GM21381 (cell line): Measurements from ENCODE around the gene FAM76A.

ENCODE experiments used
- ATAC-seq: cut with Tn5 transposase; IDR thresholded peaks from one replicate; pipeline ENCODE4 v1.9.1; 2021; ENCODE audit warnings: mild to moderate bottlenecking, moderate library complexity; ENCODE audit not compliant: unreplicated experiment

Gene FAM76A

DNA sequence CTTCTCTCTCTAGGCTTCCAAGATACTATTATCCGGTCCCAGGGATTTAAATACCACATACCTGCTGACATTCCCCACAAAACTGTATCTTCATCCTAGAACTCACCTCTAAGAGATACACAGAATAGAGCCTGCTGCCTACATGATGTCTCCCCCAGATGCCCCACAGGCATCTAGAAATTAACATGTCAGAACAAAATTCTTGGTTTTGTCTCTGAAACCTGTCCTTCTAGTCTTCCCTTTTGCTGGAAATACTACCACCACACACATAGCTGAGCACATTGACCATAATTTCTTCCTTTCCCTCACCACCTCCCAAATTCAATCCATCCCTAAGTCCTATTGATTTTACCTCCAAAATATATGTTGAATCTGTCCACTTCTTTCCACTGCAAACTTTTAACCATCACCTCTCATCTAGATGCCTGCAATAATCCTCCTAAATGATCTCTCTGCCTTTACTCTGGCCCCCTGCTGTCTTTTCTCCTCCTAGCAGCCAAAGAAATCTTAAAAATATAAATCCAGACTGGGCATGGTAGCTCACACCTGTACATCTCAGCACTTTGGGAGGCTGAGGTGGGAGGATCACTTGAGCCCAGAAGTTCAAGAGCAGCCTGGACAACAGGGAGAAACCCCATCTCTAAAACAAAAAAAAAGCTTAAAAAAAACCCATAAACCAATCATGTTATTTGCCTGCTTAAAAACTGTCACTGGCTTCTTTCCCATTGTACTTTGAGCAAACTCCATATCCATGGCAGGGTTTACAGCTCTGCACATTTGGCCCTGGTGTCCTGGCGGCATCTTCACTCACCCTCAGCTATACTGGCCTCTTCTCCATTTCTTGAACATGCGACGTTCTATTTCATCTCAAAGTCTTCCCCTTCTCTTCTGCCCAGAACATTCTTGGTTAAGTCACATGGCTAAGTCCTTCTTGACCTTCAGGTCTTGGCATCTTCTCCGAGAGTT lies 6.2 kb upstream of the FAM76A start:
- no peak for ATAC-seq

DNA sequence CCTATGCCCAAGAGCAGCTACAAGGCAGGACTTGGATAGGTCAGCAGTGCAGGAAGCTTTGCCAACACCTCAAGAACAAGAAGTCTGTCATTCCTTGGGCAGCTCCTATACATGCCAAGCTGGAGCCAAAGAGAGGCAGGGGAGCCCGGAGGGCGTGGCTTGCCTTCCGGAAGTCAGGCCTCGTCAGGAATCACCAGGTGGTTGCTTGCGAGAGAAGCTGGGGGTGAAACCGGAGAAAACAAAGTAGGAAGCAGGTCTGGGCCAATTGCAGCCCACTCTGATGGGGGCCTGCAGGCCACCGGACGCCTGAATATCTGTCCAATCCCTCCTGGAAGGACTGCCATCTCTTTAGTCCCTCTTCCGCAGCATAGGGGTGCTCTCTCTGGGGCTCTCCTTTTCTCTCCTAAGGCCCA lies 794 bp upstream of the FAM76A start:
- no peak for ATAC-seq

GRCh38 chr1:27726173-27727044 lies 648 bp downstream of the FAM76A start:
- peak; percentile 29 for ATAC-seq

DNA sequence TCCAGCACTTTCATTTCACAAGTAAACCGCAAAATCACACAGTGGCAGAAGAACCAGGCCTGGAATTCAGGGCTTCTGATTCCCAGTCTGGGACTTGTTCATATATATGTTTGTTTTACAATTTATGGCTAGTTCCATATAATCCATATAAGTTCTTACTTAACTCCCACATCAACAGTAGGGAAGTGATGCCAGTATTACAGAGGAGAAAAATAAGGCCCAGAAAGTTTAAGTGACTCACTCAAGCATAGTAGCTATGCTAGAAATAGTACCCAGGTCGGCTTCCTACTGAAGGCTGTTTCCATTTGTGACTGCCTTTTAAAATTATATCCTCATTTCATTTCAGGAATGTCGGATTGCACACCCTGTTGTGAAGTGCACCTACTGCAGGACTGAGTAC lies 1.4 kb downstream of the FAM76A start:
- no peak for ATAC-seq

DNA sequence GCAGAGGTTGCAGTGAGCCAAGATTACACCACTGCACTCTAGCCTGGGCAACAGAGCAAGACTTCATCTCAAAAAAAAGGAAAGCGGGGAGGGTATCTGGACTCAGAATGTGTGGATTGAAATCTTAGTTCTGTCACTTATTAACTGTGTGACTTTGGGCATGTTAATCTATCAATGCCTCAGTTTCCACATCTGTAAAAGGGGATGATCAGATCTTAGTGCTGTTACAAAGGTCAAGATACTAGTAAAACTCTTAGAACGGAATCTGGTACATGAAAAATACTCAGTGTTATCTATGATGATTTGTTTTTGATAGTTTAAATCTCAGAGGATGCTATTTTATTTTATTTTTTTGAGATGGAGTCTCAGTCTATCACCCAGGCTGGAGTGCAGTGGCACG lies 10.5 kb downstream of the FAM76A start:
- no peak for ATAC-seq

GRCh38 chr1:27741121-27741520 lies 15.4 kb downstream of the FAM76A start:
- no peak for ATAC-seq

GRCh38 chr1:27744556-27744955 lies 18.8 kb downstream of the FAM76A start:
- ATAC-seq: no peak

DNA sequence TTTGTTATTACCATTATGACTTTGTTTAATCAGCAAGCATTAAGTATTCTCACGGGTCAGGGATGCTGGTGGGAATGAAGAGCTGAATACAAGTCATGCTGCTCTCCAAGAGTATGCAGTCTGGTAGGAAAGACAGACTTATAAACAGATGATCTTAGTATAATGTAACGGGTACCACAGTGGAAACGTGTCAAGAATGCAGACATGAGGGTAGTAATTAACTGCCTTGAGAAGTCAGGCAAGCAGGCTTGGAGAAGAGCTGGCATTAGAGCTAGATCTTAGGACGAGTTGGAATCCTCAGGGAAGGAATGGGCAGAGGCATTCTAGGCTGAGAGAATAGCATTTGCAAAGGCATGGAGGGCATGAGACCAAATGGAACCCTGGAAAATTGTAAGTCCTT lies 19.7 kb downstream of the FAM76A start:
- no peak for ATAC-seq

GRCh38 chr1:27752360-27752759 lies 26.6 kb downstream of the FAM76A start:
- no peak for ATAC-seq

DNA sequence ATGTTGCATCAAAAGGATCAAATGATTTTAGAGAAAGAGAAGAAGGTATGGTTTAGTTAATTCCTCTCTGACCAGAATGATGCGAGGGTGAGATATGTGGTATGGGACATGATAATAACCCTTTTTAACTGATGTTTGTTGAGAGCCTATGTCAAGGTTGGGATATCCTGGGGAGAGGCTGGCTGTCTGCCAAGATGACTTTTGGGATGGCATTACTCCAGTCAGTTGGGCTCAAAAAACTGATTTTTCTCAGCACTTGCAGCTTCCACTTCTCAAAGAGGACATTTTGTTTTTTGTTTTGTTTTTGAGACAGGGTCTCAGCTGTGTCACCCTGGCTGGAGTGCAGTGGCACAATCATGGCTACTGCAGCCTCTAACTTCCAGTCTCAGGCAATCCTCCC lies 29.5 kb downstream of the FAM76A start:
- ATAC-seq: no peak

DNA sequence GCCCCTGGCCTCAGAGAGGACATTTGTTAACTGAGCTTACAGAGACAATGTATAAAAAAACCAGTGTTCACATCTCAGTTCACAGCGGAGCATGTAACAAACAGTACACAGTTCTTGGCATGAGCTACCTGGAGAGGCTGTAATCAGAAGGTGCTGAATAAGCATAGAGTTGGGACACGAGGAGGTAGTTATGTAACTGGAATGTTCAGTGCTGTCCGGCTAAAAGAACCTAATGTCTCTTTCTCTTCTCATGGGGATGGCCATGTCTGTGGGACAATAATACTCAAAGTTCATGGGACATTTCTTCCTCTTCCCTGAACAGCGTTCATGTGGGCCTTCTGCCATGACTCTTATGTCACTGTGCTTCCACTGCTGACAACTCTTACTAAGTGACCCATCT lies 30.1 kb downstream of the FAM76A start:
- no peak for ATAC-seq

DNA sequence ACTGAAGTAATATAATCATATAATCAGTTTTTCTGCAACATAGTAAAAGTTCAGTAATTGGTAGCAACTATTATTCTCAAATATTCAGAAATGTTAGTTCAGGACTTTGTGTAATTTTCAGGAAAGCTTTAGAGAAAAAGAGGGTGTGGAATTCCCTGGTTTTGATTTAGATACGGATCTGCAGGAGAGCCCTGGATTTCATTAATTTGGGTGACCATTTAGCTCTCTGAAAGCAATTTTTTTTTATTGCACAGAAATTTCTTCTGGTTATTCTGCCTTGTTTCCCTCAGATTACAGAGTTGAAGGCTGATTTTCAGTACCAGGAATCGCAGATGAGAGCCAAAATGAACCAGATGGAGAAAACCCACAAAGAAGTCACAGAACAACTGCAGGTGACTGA lies 33.5 kb downstream of the FAM76A start:
- no peak for ATAC-seq

- ATAC-seq: no peak
Observed at GRCh38 chr1:27760426-27760825, 34.7 kb downstream of the FAM76A start.

- ATAC-seq: no peak
Observed at GRCh38 chr1:27762033-27762432, 36.3 kb downstream of the FAM76A start.

DNA sequence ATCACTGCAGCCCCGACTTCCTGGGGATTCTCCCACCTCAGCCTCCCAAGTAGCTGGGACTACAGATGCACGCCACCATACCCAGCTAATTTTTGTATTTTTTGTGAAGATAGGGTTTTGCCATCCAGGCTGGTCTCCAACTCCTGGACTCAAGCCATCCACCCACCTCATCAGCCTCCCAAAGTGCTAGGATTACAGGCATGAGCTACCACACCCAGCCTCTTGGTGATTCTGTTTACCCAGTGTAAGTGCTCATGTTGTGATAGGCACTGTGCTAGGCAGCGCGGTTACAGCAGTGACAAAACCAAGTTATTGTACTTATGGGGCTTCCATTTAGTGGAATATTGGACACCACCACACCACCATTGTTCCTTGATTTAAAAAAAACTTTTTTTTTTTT lies 37.6 kb downstream of the FAM76A start:
- ATAC-seq: no peak

GRCh38 chr1:27770293-27770830 lies 44.6 kb downstream of the FAM76A start:
- ATAC-seq: no peak

DNA sequence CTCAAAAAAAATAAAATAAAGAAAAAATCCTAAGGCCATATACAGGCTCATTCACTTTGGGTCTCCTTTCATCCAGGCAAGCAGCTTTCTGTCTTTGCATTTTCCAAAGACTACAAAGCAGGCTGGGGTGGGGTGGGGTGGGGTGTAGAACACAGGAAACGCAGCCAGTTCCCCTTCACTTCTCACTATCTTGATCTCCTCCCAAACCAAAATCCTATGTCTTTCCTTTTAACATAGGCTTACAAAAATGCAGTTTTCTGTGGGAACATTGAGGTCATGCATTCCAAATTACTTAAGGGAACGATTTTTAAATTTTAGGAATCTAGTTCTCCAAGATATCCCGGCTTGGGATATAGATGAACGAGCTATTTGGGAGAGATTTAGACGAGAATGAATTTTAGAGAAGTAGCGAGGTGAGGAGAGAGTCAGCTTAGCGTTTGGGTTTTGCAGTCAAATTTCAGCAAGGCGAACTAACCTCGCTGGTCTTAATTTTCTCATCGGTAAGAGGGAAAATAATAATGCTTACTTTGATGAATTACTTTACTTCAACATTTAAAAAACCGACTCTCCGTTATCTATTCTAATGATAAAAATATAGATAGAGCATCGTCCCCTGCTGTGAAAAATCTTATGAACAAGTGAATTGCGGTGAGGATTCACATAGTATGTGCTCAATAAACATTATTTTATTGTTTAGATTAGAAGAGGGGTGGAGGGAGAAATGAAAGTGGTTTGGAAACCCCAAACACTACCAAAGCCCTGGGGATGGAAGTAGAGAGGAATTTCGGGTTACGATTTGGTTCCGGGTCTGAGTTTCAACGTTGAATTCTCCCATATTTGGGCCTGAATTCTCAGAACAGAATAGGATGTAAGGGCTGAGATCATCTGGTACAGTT lies 46.5 kb downstream of the FAM76A start:
- no peak for ATAC-seq

- ATAC-seq: peak; percentile 92
Observed at GRCh38 chr1:27772932-27773825, 47.4 kb downstream of the FAM76A start, which contains the start of gene STX12. STX12 (plus strand) TSS chr1:27773219; CDS start chr1:27773308, 89 bp downstream.

- no peak for ATAC-seq
Observed at GRCh38 chr1:27773826-27774445, 48.2 kb downstream of the FAM76A start.
